Brain microvascular endothelial cell (primary cell): ENCODE data around the gene PPM1D.

Experiments
- DNase-seq: peaks from one replicate; pipeline ENCODE4 v3.0.0-alpha.2; 2020
- H3K27ac ChIP-seq: fragments of 250-450 bp; sonication (Bioruptor Pico); 2 replicates; pipeline ENCODE4 v1.5.1; 2020; ENCODE audit warnings: mild to moderate bottlenecking, moderate library complexity
- H3K27me3 ChIP-seq: fragments of 250-450 bp; sonication (Bioruptor Pico); replicated peaks from 2 replicates; pipeline ENCODE4 v1.5.1; 2020; ENCODE audit warnings: mild to moderate bottlenecking
- H3K36me3 ChIP-seq: fragments of 250-450 bp; sonication (Bioruptor Pico); replicated peaks from 2 replicates; pipeline ENCODE4 v1.5.1; 2020; ENCODE audit warnings: mild to moderate bottlenecking
- H3K4me3 ChIP-seq: 2 replicates; pipeline ENCODE4 v1.5.1; 2011; ENCODE audit warnings: low read depth, mild to moderate bottlenecking, control low read depth, low read length, moderate library complexity
- in situ Hi-C: cut with HindIII; loops from 2 replicates; pipeline ENCODE4 v1.10.0; 2017; ENCODE audit warnings: low sequenced_read_pairs, low pct_ligation_motif_present
- TF ChIP-seq, protein P1 (sequence below): IDR thresholded peaks from 2 replicates; pipeline ENCODE4 v1.5.1; 2011; ENCODE audit warnings: low read depth, mild to moderate bottlenecking, moderate library complexity, low read length, control low read depth, inconsistent platforms; ENCODE audit errors: missing control alignments

The PPM1D gene

DNA sequence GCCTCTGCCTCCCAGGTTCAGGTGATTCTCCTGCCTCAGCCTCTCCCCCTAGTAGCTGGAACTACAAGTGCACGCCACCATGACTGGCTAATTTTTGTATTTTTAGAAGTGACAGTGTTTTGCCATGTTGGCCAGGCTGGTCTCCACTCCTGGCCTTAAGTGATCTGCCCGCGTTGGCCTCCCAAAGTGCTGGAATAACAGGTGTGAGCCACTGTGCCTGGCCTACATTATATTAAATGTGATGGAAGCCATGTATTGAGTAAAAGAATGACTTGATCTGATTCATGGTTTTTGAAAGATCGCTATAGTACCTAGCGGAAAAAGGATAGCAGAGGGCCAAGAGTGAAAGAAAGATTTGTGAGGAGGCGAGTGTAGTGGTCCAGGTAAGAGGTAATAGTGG is 2.7 kb upstream of the PPM1D start:
- no peaks in the 10 kb centered on the region for H3K36me3 ChIP-seq
- H3K27me3 ChIP-seq, result no peaks in the 10 kb centered on the region
- no peak overlapping the region for H3K4me3 ChIP-seq
- H3K27ac ChIP-seq, result no peak overlapping the region
- TF ChIP-seq, protein P1, sequence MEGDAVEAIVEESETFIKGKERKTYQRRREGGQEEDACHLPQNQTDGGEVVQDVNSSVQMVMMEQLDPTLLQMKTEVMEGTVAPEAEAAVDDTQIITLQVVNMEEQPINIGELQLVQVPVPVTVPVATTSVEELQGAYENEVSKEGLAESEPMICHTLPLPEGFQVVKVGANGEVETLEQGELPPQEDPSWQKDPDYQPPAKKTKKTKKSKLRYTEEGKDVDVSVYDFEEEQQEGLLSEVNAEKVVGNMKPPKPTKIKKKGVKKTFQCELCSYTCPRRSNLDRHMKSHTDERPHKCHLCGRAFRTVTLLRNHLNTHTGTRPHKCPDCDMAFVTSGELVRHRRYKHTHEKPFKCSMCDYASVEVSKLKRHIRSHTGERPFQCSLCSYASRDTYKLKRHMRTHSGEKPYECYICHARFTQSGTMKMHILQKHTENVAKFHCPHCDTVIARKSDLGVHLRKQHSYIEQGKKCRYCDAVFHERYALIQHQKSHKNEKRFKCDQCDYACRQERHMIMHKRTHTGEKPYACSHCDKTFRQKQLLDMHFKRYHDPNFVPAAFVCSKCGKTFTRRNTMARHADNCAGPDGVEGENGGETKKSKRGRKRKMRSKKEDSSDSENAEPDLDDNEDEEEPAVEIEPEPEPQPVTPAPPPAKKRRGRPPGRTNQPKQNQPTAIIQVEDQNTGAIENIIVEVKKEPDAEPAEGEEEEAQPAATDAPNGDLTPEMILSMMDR, result no peak
- in situ Hi-C loops, result no loop called here
- DNase-seq, result no peak

DNA sequence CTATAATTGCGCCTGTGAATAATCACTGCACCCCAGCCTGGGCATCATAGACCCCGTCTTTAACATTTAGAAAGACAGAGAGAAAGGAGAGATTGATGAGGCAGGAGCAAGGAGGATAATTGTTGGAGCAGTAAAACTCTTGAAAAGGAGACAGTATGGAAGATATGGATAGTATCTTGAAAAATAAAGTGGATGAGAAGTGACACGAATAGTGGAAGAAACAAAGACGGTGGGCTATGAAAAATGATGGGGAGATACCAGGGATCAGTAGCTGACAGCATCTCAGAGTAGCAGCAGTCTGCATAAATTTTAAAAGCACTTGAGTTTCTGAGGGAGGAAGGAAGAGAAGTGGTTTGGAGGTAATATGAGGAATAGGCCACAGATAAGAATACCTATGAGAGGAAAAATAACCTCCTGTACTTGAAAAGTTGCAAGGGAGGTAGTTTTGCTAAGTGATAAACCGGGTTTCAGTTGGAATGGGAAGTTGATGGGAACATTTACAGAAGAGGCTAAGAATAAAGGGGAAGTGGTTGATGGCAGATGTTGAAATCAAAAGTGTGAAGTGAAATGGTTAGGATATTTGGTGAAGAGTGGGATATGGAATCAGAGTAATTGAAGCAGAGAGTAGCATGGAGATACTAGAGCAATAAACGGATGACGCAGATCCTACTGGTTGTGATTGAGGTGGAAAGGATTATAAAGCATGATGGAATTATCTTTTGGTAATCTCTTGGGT is 1.8 kb upstream of the PPM1D start:
- DNase-seq, result no peak
- in situ Hi-C loops, result no loop called here
- TF ChIP-seq, protein P1, result no peak
- Histone ChIP-seq H3K4me3 (no peak overlapping the region), H3K36me3 (no peaks in the 10 kb centered on the region), H3K27me3 (no peaks in the 10 kb centered on the region), H3K27ac (no peak overlapping the region)

DNA sequence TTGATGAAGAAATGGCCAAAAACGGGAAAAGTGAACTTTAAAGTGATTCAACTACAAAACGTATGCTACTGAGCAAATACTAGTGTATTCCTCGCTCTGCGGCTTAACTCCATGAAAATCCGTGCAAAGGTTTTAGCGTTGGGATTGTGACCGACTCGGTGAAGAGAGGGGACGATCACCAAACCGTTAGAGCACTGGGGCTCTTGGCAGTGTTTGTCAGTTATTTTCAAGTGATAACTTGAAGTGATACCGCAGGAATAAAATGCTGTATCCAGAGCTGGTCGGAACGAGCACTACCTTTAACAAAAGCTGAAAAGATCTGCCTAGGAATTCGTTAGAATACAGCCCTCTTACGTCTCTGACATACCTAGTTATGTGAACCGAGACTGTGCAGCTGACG is 773 bp upstream of the PPM1D start:
- in situ Hi-C loops, result no loop called here
- peak overlapping the region; percentile 66 for H3K27ac ChIP-seq
- TF ChIP-seq, protein P1, result no peak
- no peaks in the 10 kb centered on the region for H3K27me3 ChIP-seq
- no peak for DNase-seq
- H3K36me3 ChIP-seq, result no peaks in the 10 kb centered on the region
- H3K4me3 ChIP-seq, result peak overlapping the region; percentile 70

DNA sequence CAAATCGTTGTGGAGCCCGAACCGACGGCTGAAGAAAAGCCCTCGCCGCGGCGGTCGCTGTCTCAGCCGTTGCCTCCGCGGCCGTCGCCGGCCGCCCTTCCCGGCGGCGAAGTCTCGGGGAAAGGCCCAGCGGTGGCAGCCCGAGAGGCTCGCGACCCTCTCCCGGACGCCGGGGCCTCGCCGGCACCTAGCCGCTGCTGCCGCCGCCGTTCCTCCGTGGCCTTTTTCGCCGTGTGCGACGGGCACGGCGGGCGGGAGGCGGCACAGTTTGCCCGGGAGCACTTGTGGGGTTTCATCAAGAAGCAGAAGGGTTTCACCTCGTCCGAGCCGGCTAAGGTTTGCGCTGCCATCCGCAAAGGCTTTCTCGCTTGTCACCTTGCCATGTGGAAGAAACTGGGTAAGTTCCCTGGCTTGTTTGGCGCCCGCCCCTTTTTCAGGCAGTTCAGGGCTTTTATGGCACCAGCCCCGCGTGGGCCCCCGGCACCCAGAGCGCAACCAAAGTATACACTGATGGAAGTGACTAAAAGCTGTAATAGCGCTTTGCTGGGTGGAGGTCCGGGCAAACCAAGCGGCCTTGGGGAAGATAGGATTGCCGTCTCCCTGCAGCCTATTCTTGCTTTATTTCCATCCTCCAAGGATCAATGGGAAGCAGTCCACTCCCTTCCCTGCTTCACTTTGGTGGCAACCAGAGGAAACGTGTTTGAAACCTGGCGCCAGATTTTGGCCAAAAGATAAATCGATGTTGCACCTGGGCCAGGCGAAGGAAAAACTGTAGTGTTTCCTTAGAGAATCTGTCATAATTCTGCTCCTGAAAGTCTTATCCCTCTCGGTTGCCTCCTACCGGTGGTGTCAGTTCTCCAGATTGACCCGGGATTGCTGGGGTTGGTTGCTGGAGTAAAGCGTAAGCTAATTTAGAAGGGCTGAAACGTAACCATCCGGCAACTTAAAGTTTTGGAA is 775 bp downstream of the PPM1D start:
- DNase-seq, result peak; percentile 88
- TF ChIP-seq, protein P1, result peak; percentile 91
- Histone ChIP-seq H3K27me3 (no peaks in the 10 kb centered on the region), H3K4me3 (peak overlapping the region; percentile 91), H3K36me3 (no peaks in the 10 kb centered on the region), H3K27ac (peak overlapping the region; percentile 77)
- in situ Hi-C loops, result no loop called here

DNA sequence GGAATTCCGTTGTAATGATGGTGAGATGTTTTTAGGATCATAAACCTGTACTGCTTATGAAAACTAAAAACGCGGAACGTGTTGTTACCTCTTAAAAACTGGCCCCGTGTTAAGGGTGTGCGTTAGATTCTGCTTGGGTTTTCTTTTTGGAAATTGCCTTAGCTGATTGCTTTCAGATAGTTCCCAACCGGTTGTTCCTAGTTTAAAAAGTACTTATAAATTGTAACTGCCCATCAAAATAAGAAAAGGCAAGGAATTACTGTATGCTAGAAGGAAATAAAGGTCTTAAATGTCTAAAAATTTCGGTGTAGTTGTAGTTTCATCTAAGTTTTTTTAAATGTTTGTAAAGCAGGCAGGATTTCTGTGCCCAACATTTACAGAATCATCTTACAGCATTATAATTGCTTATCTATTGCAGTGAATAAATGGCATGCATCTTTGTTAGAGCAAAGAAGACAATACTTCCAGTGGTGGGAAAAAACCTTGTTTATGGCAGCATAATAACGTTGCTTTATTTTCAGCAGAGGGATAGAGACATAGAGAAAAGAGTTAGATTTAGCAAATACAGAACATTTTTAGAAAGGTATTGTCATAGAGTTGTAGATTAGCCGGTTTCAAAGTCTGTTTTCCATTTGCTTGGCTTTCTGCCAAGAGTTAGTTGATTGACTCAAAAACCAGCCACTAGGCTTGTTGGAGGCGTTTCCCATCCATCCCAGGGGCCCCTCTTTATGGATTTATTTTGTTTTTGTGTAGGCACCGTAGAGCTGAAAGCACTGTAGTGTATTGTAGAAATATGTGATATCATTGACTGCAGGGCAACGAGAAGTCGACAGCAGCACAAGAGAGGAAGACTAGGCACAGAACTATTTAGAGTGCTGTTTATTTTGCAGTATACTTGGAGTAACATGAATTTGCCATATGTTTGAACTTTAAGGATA is 1.7 kb downstream of the PPM1D start:
- DNase-seq, result peak; percentile 74
- TF ChIP-seq, protein P1, result no peak
- H3K27ac ChIP-seq, result peak overlapping the region; percentile 77

More for the DNA sequence above, 1.7 kb downstream of the PPM1D start:
- in situ Hi-C loops, result no loop called here
- peak overlapping the region; percentile 91 for H3K4me3 ChIP-seq
- H3K36me3 ChIP-seq, result no peaks in the 10 kb centered on the region
- H3K27me3 ChIP-seq, result no peaks in the 10 kb centered on the region
